Activated CD8-positive, alpha-beta memory T cell treated with anti-CD3 and anti-CD28 coated beads for 48 hours (primary cell): Measurements from ENCODE around the gene GLYATL3.

ENCODE experiments used
- DNase-seq, 3 experiments: peaks; one replicate each; pipeline ENCODE4 v3.0.0-alpha.2; 2020; ENCODE audit warnings: low read depth in 2 of 3, low spot score in 2 of 3

Gene GLYATL3

DNA sequence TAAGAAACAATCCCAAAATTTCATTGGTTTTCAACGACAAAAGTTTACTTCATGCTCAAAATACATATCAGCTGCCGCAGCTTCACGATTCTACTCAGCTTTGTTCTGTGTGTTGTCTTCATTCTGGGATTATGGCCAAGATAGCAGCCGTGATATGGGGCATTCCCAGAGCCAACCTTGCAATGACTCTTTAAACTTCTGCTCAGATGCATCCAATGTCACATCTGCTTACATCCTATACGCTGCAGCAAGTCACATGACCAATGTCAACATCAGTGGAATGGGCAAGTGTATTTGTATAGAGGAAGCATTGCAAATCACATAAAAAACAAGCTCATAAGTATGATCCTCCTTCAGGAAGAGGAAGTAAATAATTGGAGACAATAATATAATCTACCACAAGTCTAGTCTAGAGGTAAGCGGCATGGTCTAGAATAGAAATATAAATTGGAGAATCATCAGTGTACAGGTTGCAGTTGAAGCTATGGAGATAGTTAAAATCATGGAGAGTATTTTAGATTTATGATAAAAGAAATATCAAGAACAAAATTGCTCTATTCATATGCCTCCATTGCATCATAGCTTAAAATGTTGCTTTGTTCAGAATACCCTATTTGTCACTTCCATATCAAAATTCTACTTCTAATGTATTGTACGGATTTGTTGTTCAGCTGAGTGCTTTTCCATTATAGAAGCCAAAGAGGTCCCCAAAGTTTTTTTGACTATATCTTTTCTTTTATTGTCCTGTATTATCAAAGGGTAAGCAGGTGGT, 43.5 kb downstream of the GLYATL3 start:
- no peak for DNase-seq

DNA sequence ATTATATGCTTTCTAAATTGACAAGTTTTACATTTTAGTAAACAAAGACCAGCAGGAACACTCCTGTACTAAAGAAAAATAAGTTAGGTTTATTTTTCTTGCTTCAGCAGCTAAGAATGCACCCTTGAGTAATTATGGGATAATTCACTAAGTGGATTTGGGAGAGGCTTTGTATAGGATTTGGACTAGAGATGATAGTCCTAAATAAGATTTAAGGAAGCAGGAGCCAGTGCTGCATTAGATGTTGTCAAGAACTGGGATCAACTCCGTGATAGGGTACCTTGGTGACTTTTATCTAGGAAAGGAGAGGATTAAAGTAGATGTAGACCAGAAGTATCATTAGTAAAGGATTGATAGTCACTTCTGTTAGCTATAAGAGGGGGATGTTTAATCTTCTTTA, 46.6 kb downstream of the GLYATL3 start:
- no peak for DNase-seq

DNA sequence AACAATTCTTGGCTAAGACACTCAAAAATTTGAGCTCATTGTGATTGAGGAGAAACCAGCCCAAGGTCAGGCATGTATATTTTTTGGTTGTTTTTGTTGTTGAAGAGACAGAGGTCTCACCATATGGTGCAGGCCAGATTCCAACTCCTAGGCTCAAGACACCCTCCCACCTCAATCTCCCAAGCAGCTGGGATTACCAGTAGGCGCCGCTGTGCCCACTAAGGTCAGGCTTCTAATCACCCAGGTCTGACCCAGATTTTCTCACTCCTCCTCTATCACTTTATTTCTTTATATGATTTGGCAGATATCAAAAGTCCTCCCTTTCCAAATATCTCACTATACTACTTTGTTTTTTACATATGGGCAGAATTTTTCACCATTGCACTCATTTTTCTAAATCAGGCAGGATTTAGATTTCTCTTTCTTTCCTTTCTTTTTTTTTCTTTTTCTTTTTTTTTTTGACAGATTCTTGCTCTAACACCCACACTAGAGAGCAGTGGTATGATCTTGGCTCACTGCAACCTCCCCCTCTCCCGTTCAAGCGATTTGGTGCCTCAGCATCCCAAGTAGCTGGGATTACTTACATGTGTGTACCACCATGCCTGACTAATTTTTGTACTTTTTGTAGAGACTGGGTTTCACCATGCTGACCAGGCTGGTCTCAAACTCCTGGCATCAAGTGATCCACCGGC, 49.0 kb downstream of the GLYATL3 start:
- DNase-seq, result no peak

DNA sequence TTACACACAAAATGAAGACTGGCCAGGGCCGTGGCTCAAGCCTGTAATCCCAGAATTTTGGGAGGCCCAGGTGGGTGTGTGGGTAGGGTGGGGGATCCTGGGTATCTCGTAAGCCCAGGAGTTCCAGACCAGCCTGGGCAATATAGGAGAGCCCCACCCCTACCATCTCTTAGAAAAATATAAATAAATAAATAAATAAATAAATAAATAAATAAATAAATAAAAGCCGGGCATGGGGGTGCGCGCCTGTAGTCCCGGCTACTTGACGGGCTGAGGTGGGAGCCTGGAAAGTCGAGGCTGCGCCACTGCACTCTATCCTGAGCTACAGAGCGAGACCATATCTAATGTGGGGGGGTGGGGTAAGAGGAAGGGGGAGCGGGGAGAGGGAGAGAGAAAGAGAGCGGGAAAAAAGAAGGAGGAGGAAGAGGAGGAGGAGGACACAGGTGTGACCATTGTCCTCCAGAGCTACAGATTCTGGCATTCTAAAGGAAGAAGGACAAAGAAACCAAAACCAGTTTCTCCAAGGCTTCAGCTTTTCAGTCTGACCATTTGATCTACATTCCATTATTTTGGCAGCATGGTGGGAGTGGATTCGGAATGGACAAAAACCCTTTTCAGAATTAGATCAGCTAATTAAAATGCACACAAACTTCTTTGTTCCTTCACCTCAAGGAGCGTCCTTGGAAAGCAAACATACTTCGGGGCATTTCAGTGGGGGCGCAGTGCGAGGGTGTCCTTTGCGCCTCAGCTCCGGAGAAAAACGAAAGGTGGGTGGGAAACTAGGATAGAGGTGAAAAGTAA, 50.2 kb downstream of the GLYATL3 start:
- no peak for DNase-seq

DNA sequence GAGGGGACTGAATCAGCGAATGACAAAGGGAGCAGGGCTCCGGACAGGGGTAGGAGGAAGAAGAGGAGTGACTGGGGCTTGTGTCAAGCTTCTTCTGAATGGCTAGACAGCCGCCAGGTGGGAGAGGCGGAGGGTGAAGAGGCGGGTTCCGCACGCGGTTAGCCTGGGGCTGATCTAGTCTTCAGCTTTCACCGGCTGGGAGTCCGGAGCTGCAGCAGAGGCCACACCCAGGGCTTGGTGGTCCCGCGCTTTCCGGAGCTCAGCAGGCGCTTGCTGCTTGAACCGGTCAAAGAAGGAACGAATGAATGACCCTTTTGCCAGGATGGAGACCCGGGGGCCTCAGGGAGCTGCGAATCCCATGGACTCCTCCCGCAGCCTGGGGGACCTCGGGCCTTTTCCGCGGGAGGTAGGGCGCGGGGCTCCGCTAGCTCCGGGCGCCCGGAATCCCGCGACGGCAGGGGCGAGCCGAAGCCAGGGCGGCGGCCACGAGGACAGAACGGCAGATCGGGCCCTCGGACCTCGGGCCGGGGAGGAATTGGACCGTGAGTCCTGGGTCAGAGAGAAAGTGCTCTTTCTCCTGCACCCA, 50.9 kb downstream of the GLYATL3 start, which contains the start of gene C6orf141:
C6orf141 (plus strand) TSS at position 177 of the 586 bp plus-strand sequence; CDS start at position 302, 125 bp downstream.
- DNase-seq, result no peak

DNA sequence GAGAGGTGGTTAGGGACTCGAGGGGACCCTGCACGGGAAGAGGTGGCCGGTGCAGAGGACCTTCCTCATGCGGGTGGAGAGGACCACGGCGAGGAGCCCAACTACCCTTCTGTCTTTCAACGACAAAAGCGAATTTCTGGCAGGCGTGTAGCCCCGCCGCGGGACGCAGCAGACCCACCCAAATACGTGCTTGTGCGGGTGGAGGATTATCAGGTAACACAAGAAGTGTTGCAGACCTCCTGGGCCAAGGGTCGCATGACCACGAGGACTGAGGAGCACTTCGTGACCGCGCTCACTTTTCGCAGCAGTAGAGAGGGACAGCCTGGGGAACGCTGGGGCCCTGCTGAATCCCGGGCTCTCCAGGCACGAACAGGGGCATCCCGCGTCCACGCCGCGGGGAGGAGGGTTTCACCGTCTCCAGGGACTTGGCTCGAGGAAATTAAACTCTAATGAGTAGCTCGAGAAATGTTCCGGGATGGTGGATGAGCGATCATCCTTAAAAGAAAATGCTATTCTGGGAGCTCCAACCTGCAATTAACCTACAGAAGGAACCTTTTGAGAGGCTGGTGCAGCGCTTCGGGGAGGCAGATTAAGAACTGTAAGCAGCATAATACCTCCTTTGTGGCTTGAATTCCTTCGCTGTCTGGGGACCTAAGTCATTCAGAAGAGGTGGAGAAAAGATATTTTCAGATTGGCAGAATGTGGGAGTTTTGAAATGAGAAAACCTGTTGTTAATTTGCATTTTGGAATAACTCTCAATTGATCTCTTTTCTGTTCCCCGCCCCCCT, 51.5 kb downstream of the GLYATL3 start:
- DNase-seq, result peak in 1 of 3 experiments; percentile 3

DNA sequence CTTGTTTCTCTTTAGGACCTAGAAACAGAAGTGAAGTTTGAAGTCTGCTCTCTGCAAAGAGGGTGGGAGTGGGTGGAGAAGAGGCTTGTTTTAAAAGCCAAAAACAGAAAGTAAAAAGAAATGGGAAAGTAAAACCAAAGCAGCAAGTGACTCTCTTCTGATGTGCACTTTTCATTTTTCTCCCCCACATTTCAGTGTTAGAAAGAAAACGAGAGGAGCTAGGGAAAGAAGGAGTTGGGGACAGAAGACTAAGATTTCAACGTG, 52.1 kb downstream of the GLYATL3 start:
- no peak for DNase-seq

DNA sequence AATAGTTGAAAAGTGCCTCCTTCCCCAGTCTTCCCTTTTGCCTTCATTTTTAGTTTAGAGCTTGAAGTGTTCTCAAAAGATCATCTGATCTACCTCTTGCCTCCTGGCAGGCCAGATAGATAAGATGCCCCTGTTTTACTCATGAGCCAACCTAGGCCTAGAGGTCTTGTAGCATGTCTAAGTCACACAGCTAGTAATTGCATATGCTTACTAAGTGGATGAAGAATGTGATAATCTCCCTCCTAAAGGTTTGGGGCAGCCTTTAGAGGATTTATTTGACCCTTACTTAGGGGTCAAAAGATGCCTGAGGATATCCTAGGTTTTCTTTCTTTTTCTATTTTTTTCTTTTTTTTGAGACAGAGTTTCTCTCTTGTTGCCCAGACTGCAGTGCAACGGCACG, 52.9 kb downstream of the GLYATL3 start:
- no peak for DNase-seq

DNA sequence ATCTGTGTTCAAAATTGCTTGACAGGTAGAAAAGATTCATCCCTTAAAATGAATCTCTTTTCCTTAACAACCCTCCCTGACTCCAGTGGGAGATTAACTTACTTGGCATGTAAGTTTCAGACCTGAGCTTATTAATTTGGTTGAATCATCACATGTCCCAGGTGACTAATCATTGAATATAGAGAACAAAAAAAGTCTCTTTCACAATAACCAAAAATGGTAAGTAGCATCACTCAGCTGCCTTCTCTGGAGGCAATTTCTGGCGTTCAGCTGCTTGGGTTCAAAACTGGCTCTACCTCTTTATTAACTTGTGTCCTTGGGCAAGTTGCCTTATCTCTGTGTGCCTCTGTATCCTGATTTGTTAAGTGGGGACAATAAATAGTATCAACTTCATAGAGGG, 53.7 kb downstream of the GLYATL3 start:
- no peak for DNase-seq

DNA sequence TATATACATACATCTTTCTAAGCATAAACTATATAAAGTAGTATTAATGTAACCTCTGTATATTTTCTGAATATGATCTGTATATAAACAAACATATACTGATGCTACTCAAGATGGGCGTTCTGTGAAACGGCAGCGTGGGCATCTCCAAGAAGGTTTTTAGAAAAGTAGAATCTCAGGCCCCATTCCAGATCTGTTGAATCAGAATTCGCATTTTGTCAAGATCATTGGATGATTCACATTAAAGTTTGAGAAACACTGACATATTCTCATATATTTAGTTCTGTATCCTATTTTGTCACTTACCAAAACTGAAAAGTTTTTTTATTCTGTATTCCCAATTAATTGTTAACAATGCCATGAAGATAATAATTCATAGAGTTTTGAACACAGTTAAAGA, 56.2 kb downstream of the GLYATL3 start:
- no peak for DNase-seq

DNA sequence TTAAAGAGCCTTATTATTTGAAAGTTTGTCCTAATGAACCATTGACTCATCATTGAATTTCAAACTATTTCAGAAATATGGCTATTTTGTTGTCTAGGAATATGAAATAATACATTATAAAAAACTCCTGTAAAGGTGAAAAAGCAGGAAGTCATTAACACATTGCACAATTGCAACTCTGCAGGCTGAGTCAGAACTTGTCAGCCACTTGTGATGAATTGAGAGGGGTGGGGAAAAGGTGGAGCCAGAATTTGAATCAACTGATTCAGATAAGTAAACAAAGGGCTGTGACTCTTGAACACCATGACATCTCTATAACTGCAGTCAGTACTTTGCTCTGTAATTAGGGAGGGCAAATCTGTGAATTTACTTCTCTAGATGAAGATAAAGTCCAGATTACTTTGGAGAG, 56.7 kb downstream of the GLYATL3 start:
- DNase-seq, result no peak

DNA sequence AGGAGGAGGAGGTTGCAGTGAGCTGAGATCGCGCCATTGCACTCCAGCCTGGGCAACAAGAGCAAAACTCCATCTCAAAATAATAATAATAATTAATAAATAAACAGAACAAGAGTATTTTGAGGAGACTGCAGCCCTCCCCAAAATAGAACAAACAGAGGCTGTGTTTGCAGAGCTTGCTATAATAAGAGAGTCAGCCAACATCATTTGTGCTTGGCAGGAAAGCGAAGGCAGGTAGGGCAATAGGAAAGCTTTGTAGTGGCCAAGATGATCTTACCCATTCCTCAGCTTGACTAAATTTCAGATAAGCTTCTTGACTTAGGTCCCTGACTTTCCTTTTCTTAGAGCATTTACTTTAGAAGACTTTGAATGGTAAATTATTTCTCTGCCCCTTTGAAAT, 57.5 kb downstream of the GLYATL3 start:
- DNase-seq, result no peak

DNA sequence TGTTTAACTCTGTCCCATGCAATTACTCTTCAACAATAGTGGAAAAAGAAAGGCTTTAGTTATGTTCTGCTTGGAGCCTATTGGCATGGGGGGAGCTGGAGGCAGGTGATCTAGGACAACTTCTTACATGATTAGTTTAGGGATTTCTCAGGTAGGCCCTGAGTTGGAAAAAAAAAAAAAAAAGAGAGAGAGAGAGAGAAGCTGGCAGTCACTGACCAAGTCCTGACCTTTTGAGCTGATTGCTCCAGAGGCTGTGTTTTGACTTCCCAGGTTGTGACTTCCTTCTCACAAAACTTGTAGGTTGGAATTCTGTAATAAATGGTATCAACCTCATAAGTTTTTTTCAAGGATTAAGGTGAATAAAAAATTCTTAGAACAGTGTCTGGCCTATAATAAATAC, 58.5 kb downstream of the GLYATL3 start:
- no peak for DNase-seq

DNA sequence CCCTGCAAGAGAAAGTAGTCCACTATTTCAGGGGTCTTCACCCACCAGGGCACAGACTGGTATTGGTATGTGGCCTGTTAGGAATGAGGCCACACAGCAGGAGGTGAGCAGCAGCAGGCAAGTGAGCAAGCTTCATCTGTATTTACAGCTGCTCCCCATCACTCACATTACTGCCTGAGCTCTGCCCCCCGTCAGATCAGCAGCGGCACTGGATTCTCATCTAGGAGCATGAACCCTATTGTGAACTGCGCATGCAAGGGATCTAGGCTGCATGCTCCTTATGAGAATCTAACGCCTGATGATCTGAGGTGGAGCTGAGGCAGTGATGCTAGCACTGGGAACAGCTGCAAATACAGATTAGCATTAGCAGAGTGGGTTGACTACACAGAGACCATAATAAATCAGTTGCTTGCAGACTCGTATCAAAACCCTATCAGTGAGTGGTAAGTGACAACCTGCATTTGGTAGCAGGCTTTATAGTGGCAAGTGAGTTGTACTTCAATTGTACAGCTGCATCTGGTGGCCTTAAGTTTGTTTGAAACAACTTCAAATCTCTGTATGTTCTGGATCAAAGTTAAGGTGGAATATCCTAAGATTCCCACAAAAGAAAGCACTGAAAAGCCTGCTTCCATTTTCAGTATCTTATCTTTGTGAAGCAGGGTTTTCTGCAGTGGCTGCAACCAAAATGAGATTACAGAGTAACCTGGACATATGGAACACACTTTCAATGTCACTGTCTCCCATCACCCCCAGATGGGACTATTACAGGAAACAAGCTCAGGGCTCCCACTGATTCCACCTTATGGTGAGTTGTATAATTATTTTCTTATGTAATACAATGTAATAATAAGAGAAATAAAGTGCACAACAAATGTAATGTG, 63.5 kb downstream of the GLYATL3 start:
- no peak for DNase-seq

DNA sequence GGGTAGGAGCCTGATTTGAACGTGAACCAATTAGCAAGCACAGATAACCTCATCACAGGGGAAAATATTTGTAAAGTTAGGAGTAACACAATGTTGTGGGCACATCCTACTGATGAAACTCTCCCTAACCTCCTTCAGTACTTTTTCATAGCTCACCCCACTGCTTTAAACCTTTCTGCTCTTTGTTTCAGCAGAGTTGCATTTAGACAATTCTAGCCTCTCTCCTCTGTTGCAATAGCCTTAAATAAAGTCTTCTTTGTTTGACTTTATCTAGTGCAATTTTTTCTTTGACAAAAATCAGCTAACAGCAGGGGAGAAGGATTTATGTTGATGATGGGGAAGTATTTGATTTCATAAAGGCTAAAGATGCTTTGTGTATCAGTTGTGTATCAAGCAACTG, 64.8 kb downstream of the GLYATL3 start:
- DNase-seq, result no peak

DNA sequence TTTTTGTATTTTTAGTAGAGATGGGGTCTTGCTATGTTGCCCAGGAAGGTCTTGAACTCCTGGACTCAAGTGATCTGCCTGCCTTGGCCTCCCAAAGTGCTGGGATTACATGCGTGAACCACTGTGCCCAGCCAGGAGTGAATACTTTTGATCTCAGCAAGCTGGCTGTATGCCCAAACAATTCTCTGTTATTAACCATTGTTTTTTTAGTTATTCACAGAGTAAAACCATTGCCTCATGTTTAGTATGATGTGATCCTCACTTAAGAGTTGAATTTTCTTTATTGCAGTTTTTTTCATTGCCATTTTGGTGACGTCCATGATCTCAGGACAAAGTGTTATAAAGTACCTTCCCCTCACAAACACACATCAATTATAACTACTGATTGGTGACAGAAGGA, 65.5 kb downstream of the GLYATL3 start:
- DNase-seq, result no peak

DNA sequence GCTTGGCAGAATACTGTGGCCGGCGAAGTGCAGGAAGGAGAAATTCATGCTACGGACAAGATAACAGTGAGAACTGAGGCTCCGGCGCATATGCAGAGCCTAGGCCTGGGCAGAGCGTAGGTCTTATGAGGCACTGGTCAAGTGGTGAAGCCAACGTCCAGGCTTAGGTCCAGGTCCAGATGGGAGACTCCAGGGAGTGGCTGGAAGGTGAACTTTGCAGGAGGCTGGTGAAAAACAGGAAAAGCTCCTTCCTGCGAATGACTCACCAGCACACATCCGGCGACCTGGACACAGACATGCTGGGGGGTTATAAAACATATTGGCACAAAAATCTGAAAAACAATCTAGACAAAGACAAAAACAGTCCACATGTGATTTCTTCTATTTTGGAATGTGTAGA, 66.1 kb downstream of the GLYATL3 start:
- DNase-seq, result no peak

DNA sequence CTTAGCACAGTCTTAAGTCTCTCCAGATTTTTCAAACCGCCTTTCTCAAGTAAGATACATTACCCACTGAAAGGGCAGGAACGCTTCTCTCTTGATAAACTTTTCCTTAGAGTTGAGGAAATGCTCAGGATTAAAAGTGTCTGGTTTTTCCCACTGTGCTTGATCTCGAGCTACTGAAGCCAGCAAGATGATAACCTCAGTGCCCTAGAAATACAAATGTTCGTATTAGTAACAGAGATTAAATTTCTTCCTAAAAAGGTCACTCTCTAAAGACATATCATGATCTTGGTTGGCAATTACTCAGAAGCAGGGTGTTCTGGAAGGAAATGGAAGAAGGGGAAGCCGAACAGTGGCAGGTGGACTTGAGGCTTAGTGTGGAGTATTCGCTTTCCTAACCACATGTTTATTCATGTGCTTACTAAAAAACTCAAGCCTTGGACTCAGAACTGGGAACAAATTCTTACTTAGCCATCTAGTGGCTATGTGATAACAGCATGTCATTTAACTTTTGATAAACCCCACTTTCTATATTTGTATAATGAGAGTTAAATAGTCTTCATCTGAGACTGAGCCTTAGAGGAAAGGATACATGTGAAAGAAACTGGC, 70.9 kb downstream of the GLYATL3 start:
- no peak for DNase-seq

DNA sequence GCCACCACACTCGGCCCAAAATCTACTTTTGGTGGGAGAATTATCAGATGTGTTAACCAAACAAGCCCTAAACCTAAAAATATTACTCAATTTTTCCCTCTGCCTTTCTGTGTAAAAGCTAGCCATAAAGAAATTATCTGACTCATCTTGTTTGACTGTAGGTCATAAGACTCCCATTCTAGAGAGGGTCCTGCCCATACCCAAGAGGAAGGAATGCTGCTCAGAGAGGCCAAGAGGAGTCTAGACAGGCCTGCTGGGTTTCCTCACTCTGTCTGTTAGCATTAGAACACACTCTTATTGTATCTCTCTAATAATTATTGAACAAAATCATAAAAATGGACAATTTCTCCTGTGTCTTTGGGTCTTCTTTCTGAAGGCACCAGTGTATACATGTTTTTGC, 76.9 kb downstream of the GLYATL3 start:
- DNase-seq, result no peak
